ENCODE results near the gene RWDD1. TPM values are rescaled to one million over a fixed set of nuclear protein-coding genes. Genes with fewer than 3 reads are reported as not detected.
"Not testable (repeated sequence)": the region's sequence is repeated elsewhere in the genome, so short reads cannot be mapped to it uniquely, and the experiment has no call there.

The RWDD1 gene
- polyA plus RNA-seq, 5 donors, result 73.3 to 104 (median 80.1) TPM

DNA sequence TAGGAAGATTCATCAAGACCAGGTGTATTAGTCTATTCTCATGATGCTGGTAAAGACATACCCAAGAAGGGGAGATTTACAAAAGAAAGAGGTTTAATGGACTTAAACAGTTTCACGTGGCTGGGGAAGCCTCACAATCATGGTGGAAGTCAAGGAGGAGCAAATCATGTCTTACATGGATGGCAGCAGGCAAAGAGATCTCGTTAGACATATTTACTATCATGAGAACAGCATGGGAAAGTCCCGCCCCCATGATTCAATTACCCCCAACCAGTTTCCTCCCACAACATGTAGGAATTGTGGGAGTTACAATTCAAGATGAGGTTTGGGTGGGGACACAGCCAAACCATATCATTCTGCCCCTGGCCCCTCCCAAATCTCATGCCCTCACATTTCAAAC, 32.6 kb downstream of the RWDD1 start:
- not testable (repeated sequence) for DNase-seq

DNA sequence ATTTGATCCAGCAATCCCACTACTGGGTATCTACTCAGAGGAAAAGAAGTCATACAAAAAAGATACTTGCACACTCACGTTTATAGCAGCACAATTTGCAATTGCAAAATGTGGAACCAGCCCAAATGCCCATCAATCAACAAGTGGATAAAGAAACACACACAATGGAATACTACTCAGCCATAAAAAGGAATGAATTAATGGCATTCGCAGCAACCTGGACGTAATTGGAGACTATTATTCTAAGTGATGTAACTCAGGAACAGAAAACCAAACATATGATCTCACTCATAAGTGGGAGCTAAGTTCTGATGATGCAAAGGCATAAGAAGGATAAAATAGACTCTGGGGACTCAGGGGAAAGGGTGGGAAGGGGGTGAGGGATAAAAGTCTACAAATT, 33.6 kb downstream of the RWDD1 start:
- not testable (repeated sequence) for DNase-seq

DNA sequence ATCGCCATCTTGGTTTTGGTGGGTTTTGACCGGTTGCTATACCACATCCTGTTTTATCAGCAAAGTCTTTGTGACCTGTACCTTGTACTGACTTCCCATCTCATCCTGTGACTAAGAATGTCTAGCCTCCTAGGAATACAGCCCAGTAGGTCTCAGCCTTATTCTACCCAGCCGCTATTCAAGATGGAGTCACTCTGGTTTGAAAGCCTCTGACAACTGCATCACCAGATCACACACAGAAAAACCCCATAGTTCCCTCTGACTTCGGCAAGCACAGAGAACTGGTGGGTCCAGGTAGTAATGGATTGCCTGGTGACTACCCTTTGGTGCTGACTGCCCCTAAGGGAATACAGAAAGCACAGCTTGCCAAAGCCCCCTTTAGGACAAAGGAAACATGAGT, 34.6 kb downstream of the RWDD1 start:
- DNase-seq, result no peak

DNA sequence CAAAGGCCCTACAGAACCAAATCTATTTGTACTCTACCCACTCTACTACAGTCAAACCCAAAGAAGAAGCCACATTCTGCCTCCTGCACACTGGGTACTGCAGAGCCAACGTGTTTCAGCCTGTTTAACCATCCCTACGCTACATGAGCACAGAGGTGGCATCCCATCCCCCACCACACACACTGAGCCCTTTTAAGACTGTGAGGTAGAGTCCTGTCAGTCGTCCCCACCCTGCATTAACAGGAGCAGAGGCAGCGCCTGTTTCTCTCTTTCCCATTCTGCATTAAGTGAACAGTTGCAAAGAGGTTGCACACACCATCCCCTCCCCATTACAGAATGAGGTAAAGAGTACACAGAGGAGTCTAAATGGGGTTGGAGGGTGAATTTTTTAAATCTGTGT, 39.8 kb downstream of the RWDD1 start:
- DNase-seq, result no peak

DNA sequence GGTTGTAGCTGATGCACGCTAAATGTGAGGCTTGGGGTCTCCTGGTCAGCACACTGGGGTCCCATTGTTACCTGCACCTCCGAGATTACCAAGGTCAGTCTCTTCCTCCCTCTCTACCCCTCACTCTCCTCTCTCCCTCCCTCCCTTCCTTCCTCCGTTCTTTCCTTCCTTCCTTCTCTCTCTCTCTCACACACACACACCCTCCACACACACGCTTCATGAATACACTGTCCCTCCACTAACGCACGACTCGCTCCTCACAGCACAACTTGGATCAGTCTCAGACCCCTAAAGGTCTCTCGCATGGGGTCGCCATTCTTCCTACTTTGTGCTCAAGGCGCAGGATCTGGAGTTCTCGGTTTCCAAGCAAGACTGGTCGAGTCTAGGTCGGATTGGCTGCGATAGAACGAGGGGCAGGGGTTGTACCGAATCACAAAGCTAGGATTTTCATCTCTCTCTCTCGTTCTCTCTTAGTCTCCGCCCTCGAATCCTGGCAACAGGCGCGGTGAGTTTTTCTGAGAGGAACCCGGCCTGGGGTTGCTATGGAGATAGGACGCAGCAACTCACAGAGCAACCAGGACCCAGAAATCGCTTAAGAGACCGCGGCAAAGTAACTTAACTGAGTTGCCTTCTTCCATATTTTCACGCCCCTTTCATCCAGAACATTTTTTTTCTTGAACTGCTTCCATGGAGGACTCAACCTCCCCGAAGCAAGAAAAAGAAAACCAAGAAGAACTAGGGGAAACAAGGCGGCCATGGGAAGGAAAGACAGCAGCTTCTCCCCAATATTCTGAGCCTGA, 44.8 kb downstream of the RWDD1 start, which contains the start of gene RSPH4A:
Gene RSPH4A, plus strand, starts transcription at position 543 of the 800 bp plus-strand sequence. Its CDS starts 145 bp downstream, at position 688.
- DNase-seq, result peak; percentile 94 to 97

DNA sequence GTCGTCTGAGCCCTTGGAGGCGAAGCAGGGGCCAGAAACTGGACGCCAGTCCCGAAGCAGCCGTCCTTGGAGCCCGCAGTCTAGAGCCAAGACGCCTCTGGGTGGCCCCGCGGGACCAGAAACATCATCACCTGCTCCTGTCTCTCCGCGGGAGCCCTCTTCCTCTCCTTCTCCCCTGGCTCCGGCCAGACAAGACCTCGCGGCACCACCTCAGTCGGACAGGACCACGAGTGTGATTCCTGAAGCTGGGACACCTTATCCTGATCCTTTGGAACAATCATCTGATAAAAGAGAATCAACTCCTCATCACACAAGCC, 45.4 kb downstream of the RWDD1 start:
- DNase-seq, result no peak

DNA sequence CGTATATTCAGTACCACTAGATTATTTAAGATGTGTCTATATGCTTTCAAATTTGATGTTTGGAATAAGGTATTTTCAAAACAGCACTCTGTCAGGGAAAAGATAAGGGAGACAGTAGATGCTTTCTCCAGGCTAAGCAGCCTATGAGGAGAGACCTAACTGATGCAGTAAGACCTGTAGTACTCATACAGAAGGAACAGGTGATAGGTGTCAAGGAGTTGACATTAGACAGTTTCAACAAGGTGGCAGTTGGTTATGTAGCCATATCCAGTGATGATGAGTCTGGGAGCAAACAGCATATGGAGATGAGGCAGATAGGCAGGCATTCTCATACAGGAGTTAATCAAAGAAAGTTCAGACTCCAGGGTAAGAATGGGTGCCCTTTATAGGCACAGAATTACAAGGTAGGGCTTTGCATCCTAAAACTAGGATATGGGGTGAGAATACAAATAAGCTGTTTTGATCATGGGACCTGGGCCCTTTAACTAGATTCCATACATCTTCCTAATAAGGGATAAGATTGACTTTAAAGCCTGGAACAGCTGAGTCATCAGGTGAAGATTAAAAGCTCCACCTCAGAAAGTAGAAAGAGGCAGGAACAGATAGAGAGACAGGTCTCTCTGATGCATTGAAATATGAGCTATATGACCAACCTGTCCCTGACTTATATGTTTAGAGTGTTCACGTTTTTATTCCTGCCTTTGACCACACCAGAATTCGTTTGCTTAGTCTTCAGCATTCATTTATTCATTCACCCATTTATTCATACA, 52.9 kb downstream of the RWDD1 start:
- no peak for DNase-seq

DNA sequence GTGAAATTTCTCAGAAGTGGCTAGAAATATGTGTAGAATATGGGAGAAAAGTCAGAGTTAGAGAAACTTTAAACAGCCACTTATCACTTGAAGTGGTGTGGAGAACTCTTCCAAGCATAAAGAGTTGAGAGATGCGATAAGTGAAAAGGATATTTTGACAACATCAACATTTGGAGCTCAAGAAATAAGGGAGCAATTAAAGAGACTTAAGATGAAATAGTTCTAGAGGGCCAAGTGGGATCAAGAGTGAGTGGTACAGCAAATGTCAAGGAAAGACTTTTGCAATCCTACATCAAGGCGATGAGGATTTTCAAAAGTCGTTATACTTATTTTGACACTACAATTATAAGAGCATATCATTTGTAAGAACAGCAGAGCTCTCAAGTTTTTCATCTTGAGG, 54.6 kb downstream of the RWDD1 start:
- peak in 1 of 2 donors; percentile 24 for DNase-seq

DNA sequence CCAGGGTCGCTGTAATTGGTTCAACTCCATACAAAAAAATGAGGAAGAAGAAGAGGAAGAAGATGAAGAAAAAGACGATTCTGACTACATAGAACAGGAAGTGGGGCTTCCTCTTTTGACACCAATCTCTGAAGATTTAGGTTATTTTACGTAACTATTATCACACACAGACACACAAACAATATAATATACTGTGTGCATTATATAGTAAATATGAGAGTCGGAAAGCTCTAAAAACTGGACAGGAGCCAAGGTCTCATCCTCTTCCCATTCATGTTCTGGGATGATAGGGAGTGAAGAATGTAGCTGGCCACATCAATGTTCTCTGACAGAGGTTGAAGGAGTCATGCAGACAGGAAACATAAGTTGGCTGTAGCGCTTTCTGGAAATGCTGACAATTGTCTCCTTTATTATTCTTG, 58.3 kb downstream of the RWDD1 start:
- peak; percentile 12 to 20 for DNase-seq

DNA sequence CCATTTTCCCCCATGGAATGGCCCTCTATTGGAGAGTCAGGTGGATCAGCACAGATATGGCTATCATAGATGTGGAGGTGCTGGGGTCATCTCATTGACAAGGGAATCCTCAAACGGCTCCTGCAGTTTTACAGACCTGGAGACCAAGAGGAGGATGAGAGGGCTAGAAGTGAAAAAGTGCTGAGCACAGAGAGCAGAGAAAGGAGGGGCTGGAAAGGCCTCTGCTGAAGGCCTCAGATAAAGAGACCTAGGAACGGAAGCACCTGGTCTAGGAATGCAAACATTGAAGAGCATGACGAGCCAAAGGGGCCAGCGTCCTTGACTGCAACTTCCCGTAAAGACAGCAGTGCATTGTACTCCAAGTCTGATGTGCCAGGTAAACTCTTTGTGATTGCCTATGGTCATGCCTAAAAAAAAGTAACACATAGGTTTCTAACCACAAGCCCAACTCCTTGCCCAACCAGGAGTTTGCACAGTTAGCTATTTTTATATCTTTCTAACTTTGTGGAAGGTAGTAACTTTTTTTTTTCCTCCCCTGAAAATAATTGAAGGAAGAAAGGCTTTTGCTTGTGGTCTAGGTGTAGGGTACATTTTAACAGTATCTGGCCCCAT, 60.2 kb downstream of the RWDD1 start:
- DNase-seq, result peak; percentile 27 to 32

DNA sequence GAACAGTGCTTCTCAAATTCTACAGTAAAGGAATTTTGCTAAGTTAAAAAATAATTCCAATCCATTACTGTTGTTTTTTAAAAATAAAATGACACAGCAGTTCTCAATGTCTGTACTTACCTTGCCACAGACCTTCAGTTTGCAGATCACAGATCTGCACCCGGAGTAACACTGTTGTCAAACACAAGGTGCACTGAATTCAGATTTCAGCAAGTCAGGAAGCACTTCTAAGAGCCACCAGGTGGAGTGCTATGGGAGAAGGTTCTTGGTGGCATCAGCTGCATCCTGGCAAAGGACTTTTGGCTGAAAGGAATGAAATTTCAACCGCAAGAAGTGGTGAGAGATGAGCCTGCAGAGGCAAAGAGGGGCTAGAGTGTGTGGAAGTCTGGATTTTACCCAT, 62.4 kb downstream of the RWDD1 start:
- no peak for DNase-seq

Other genes starting within 250 kb of the RWDD1 start
- gene DSE, start 200.6 kb upstream of the RWDD1 start, polyA plus RNA-seq (ENCODE audit: insufficient read depth in 1 of 5, insufficient read length in 5 of 5, low replicate concordance in 1 of 5), result 10 to 100 TPM; 34.1 to 54.9 (median 50.0) TPM
- gene CALHM6, start 110.1 kb upstream of the RWDD1 start, polyA plus RNA-seq (ENCODE audit: insufficient read depth in 1 of 5, insufficient read length in 5 of 5, low replicate concordance in 1 of 5), result 1 to 10 TPM; 3.1 to 8.0 (median 6.1) TPM
- gene CALHM5, start 59.9 kb upstream of the RWDD1 start, polyA plus RNA-seq (ENCODE audit: insufficient read depth in 1 of 5, insufficient read length in 5 of 5, low replicate concordance in 1 of 5), result 1 to 10 TPM; 3.8 to 6.8 (median 6.3) TPM
- under 1 TPM; 0.31 to 0.95 (median 0.48) TPM for gene TRAPPC3L, start 25.8 kb upstream of the RWDD1 start, polyA plus RNA-seq (ENCODE audit: insufficient read depth in 1 of 5, insufficient read length in 5 of 5, low replicate concordance in 1 of 5)
- under 1 TPM in 1 of 5 donors, not detected in 4; 0.13 TPM for gene CALHM4, start 17.8 kb upstream of the RWDD1 start, polyA plus RNA-seq (ENCODE audit: insufficient read depth in 1 of 5, insufficient read length in 5 of 5, low replicate concordance in 1 of 5)
- gene RSPH4A, start 45.0 kb downstream of the RWDD1 start, polyA plus RNA-seq (ENCODE audit: insufficient read depth in 1 of 5, insufficient read length in 5 of 5, low replicate concordance in 1 of 5), result 10 to 100 TPM in 2 of 5 donors, 1 to 10 TPM in 3; 7.5 to 11.4 (median 9.2) TPM
- gene ZUP1, start 97.3 kb downstream of the RWDD1 start, polyA plus RNA-seq (ENCODE audit: insufficient read depth in 1 of 5, insufficient read length in 5 of 5, low replicate concordance in 1 of 5), result 10 to 100 TPM; 13.0 to 18.1 (median 16.7) TPM
- 10 to 100 TPM; 16.2 to 32.8 (median 30.4) TPM for gene KPNA5, start 109.7 kb downstream of the RWDD1 start, polyA plus RNA-seq (ENCODE audit: insufficient read depth in 1 of 5, insufficient read length in 5 of 5, low replicate concordance in 1 of 5)
- 100 to 1,000 TPM in 1 of 5 donors, 10 to 100 TPM in 4; 62.2 to 106 (median 71.8) TPM for gene FAM162B, start 194.2 kb downstream of the RWDD1 start, polyA plus RNA-seq (ENCODE audit: insufficient read depth in 1 of 5, insufficient read length in 5 of 5, low replicate concordance in 1 of 5)

All from right lung (tissue), 5 donors.